ENCODE measurements around the gene POMGNT2.
"Not testable (repeated sequence)": the region's sequence is repeated elsewhere in the genome, so short reads cannot be mapped to it uniquely, and the experiment has no call there.

Gene POMGNT2

GRCh38 chr3:43055806-43056770 lies 49.8 kb downstream of the POMGNT2 start:
- Mint-ChIP-seq H3K27me3 (ENCODE audit: low read depth) (no peaks in the 10 kb centered on the region), H3K4me1 (ENCODE audit: low read depth) (no peaks in the 10 kb centered on the region), H3K27ac (no peak overlapping the region), H3K36me3 (ENCODE audit: low read depth) (no peaks in the 10 kb centered on the region), H3K4me3 (no peak overlapping the region), H3K9me3 (peaks cover 10% of the 10 kb centered on the region)

- Mint-ChIP-seq H3K36me3 (ENCODE audit: low read depth) (no peaks in the 10 kb centered on the region), H3K4me3 (no peak overlapping the region), H3K27ac (no peak overlapping the region), H3K9me3 (peaks cover 17% of the 10 kb centered on the region), H3K4me1 (ENCODE audit: low read depth) (no peaks in the 10 kb centered on the region), H3K27me3 (ENCODE audit: low read depth) (no peaks in the 10 kb centered on the region)
Measured at GRCh38 chr3:43055393-43055792, 50.5 kb downstream of the POMGNT2 start.

GRCh38 chr3:43054754-43055153 lies 51.1 kb downstream of the POMGNT2 start:
- Mint-ChIP-seq H3K27me3 (ENCODE audit: low read depth) (no peaks in the 10 kb centered on the region), H3K27ac (no peak overlapping the region), H3K9me3 (peaks cover 20% of the 10 kb centered on the region), H3K4me3 (no peak overlapping the region), H3K4me1 (ENCODE audit: low read depth) (no peaks in the 10 kb centered on the region), H3K36me3 (ENCODE audit: low read depth) (no peaks in the 10 kb centered on the region)

GRCh38 chr3:43053291-43053690 lies 52.6 kb downstream of the POMGNT2 start:
- no peak overlapping the region for H3K27ac Mint-ChIP-seq
- H3K36me3 Mint-ChIP-seq (ENCODE audit: low read depth) = peaks cover 2% of the 10 kb centered on the region
- H3K9me3 Mint-ChIP-seq = peaks cover 22% of the 10 kb centered on the region
- no peaks in the 10 kb centered on the region for H3K4me1 Mint-ChIP-seq (ENCODE audit: low read depth)
- no peaks in the 10 kb centered on the region for H3K27me3 Mint-ChIP-seq (ENCODE audit: low read depth)
- H3K4me3 Mint-ChIP-seq = no peak overlapping the region

GRCh38 chr3:43048470-43048869 lies 57.4 kb downstream of the POMGNT2 start:
- Mint-ChIP-seq H3K36me3 (ENCODE audit: low read depth) (peaks cover 2% of the 10 kb centered on the region), H3K27ac (no peak overlapping the region), H3K9me3 (peaks cover 42% of the 10 kb centered on the region), H3K4me1 (ENCODE audit: low read depth) (no peaks in the 10 kb centered on the region), H3K4me3 (no peak overlapping the region), H3K27me3 (ENCODE audit: low read depth) (no peaks in the 10 kb centered on the region)

- Mint-ChIP-seq H3K27me3 (ENCODE audit: low read depth) (no peaks in the 10 kb centered on the region), H3K4me3 (no peak overlapping the region), H3K27ac (no peak overlapping the region), H3K9me3 (peaks cover 33% of the 10 kb centered on the region), H3K36me3 (ENCODE audit: low read depth) (peaks cover 2% of the 10 kb centered on the region), H3K4me1 (ENCODE audit: low read depth) (no peaks in the 10 kb centered on the region)
Measured at GRCh38 chr3:43046583-43046982, 59.3 kb downstream of the POMGNT2 start.

GRCh38 chr3:43045079-43045478 lies 60.8 kb downstream of the POMGNT2 start:
- H3K27ac Mint-ChIP-seq; H3K36me3 Mint-ChIP-seq (ENCODE audit: low read depth); H3K4me3 Mint-ChIP-seq; H3K27me3 Mint-ChIP-seq (ENCODE audit: low read depth); H3K4me1 Mint-ChIP-seq (ENCODE audit: low read depth): not testable (repeated sequence)
- H3K9me3 Mint-ChIP-seq = peaks cover 22% of the 10 kb centered on the region

GRCh38 chr3:43043793-43044192 lies 62.1 kb downstream of the POMGNT2 start:
- no peaks in the 10 kb centered on the region for H3K4me1 Mint-ChIP-seq (ENCODE audit: low read depth)
- no peaks in the 10 kb centered on the region for H3K27me3 Mint-ChIP-seq (ENCODE audit: low read depth)
- H3K4me3 Mint-ChIP-seq = no peak overlapping the region
- peaks cover 22% of the 10 kb centered on the region for H3K9me3 Mint-ChIP-seq
- no peak overlapping the region for H3K27ac Mint-ChIP-seq
- peaks cover under 1% of the 10 kb centered on the region for H3K36me3 Mint-ChIP-seq (ENCODE audit: low read depth)

GRCh38 chr3:43043071-43043766 lies 62.7 kb downstream of the POMGNT2 start:
- no peak overlapping the region for H3K4me3 Mint-ChIP-seq
- no peaks in the 10 kb centered on the region for H3K36me3 Mint-ChIP-seq (ENCODE audit: low read depth)
- H3K9me3 Mint-ChIP-seq = peaks cover 19% of the 10 kb centered on the region
- no peak overlapping the region for H3K27ac Mint-ChIP-seq
- no peaks in the 10 kb centered on the region for H3K4me1 Mint-ChIP-seq (ENCODE audit: low read depth)
- H3K27me3 Mint-ChIP-seq (ENCODE audit: low read depth) = no peaks in the 10 kb centered on the region

- H3K27me3 Mint-ChIP-seq (ENCODE audit: low read depth) = no peaks in the 10 kb centered on the region
- H3K4me1 Mint-ChIP-seq (ENCODE audit: low read depth) = no peaks in the 10 kb centered on the region
- H3K36me3 Mint-ChIP-seq (ENCODE audit: low read depth) = no peaks in the 10 kb centered on the region
- H3K9me3 Mint-ChIP-seq = peaks cover 11% of the 10 kb centered on the region
- no peak overlapping the region for H3K4me3 Mint-ChIP-seq
- no peak overlapping the region for H3K27ac Mint-ChIP-seq
Measured at GRCh38 chr3:43041517-43041916, 64.4 kb downstream of the POMGNT2 start.

GRCh38 chr3:43038010-43038409 lies 67.9 kb downstream of the POMGNT2 start:
- Mint-ChIP-seq H3K27me3 (ENCODE audit: low read depth) (no peaks in the 10 kb centered on the region), H3K4me3 (no peak overlapping the region), H3K4me1 (ENCODE audit: low read depth) (no peaks in the 10 kb centered on the region), H3K9me3 (no peaks in the 10 kb centered on the region), H3K36me3 (ENCODE audit: low read depth) (no peaks in the 10 kb centered on the region), H3K27ac (no peak overlapping the region)

GRCh38 chr3:43036621-43037423 lies 69.1 kb downstream of the POMGNT2 start:
- no peaks in the 10 kb centered on the region for H3K36me3 Mint-ChIP-seq (ENCODE audit: low read depth)
- no peak overlapping the region for H3K4me3 Mint-ChIP-seq

GRCh38 chr3:43035801-43036365 lies 70.0 kb downstream of the POMGNT2 start:
- no peaks in the 10 kb centered on the region for H3K4me1 Mint-ChIP-seq (ENCODE audit: low read depth)
- H3K36me3 Mint-ChIP-seq (ENCODE audit: low read depth) = no peaks in the 10 kb centered on the region
- no peaks in the 10 kb centered on the region for H3K27me3 Mint-ChIP-seq (ENCODE audit: low read depth)
- H3K27ac Mint-ChIP-seq = no peak overlapping the region
- H3K4me3 Mint-ChIP-seq = no peak overlapping the region
- H3K9me3 Mint-ChIP-seq = no peaks in the 10 kb centered on the region

More at GRCh38 chr3:43036621-43037423, 69.1 kb downstream of the POMGNT2 start:
- H3K9me3 Mint-ChIP-seq = no peaks in the 10 kb centered on the region
- H3K4me1 Mint-ChIP-seq (ENCODE audit: low read depth) = no peaks in the 10 kb centered on the region
- no peaks in the 10 kb centered on the region for H3K27me3 Mint-ChIP-seq (ENCODE audit: low read depth)
- no peak overlapping the region for H3K27ac Mint-ChIP-seq

GRCh38 chr3:43034911-43035310 lies 71.0 kb downstream of the POMGNT2 start:
- Mint-ChIP-seq H3K27me3 (ENCODE audit: low read depth) (no peaks in the 10 kb centered on the region), H3K4me3 (no peak overlapping the region), H3K9me3 (no peaks in the 10 kb centered on the region), H3K36me3 (ENCODE audit: low read depth) (no peaks in the 10 kb centered on the region), H3K27ac (no peak overlapping the region), H3K4me1 (ENCODE audit: low read depth) (no peaks in the 10 kb centered on the region)
